SK-N-MC (cell line): ENCODE measurements around the gene CHEK2.

Experiments
- EZH2 ChIP-seq: fragments of 200-600 bp; sonication (generic); IDR thresholded peaks from one replicate; pipeline ENCODE4 v1.6.1; 2017; ENCODE audit warnings: antibody characterized with exemption
- FOXP2 ChIP-seq: optimal IDR thresholded peaks from 2 replicates; pipeline ENCODE3; 2011; ENCODE audit warnings: mild to moderate bottlenecking, moderate library complexity; ENCODE audit not compliant: insufficient read depth; ENCODE audit errors: extremely low read length, control extremely low read depth
- POLR2AphosphoS5 ChIP-seq: IDR thresholded peaks from 2 replicates; pipeline ENCODE4 v1.6.1; 2012; ENCODE audit warnings: mild to moderate bottlenecking, low read depth, low read length, borderline replicate concordance

DNA sequence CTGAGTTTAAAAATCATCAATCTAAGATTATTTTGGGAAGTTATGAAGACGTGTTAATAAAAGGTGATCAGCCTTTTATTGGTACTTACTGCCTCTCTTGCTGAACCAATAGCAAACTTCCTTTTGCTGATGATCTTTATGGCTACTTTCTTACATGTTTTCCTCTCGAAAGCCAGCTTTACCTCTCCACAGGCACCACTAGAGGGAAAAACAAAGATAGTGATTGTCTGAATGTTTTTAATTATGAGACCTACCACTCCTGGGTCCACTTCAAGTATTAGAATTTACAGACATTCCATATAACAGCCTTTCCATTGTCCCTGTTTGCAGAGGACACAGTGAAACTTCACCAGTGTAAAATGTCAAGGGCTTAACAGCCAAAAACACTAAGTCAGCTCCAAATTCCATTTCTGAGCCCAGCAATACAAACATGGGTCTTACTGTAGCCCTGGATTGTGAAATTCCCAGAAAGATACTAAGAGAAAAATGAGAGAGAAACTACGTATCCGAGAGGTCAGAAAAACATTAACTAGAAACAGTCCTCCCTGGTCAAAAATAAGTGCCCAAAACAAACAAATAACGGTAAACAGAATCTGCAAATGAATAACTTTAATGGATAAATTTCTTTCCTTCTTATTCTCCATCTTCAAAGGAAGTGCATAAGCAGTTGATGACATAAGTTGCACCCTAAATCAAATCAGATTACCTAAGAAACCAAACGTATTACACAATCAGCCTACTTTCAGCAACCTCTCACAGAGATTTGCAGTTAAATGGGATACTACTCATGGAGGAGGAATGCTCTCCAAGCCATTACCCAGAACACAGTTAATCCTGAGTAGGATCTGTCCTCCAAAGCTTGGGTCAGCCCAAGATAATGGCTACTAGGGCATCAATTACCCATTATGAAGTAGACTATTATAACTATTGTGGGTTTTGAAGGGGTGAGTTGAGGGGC, 29.5 kb downstream of the CHEK2 start:
- TF ChIP-seq EZH2 = no peak
- no peak for TF ChIP-seq POLR2AphosphoS5
- TF ChIP-seq FOXP2 = no peak
